ENCODE results near the gene CTNNB1.

CTNNB1 gene

GRCh38 chr3:41220906-41221677 is 21.8 kb downstream of the CTNNB1 start:
- DNase-seq = no peak

GRCh38 chr3:41222012-41222411 is 22.7 kb downstream of the CTNNB1 start:
- DNase-seq = no peak

GRCh38 chr3:41222501-41222900 is 23.2 kb downstream of the CTNNB1 start:
- DNase-seq = no peak

GRCh38 chr3:41223078-41223477 is 23.8 kb downstream of the CTNNB1 start:
- no peak for DNase-seq

- DNase-seq = no peak
These were observed 24.4 kb downstream of the CTNNB1 start for GRCh38 chr3:41223691-41224090.

- no peak for DNase-seq
These were observed 25.0 kb downstream of the CTNNB1 start for GRCh38 chr3:41224120-41224806.

- DNase-seq = no peak
These were observed 35.8 kb downstream of the CTNNB1 start for GRCh38 chr3:41234823-41235721.

- DNase-seq = no peak
These were observed 36.9 kb downstream of the CTNNB1 start for GRCh38 chr3:41236228-41236627.

- no peak for DNase-seq
These were observed 38.6 kb downstream of the CTNNB1 start for GRCh38 chr3:41237907-41238306.

GRCh38 chr3:41239587-41239986 is 40.3 kb downstream of the CTNNB1 start:
- no peak for DNase-seq

- no peak for DNase-seq
These were observed 41.9 kb downstream of the CTNNB1 start for GRCh38 chr3:41241161-41241560.

- no peak for DNase-seq
These were observed 42.7 kb downstream of the CTNNB1 start for GRCh38 chr3:41241800-41242571.

- DNase-seq = no peak
These were observed 43.9 kb downstream of the CTNNB1 start for GRCh38 chr3:41243183-41243582.

- DNase-seq = no peak
These were observed 45.5 kb downstream of the CTNNB1 start for GRCh38 chr3:41244620-41245336.

GRCh38 chr3:41247055-41248004 is 48.0 kb downstream of the CTNNB1 start:
- DNase-seq = no peak

- no peak for DNase-seq
These were observed 49.2 kb downstream of the CTNNB1 start for GRCh38 chr3:41248525-41248924.

- no peak for DNase-seq
These were observed 50.0 kb downstream of the CTNNB1 start for GRCh38 chr3:41249318-41249717.

- no peak for DNase-seq
These were observed 51.5 kb downstream of the CTNNB1 start for GRCh38 chr3:41250825-41251224.

GRCh38 chr3:41251593-41251992 is 52.3 kb downstream of the CTNNB1 start:
- no peak for DNase-seq

- no peak for DNase-seq
These were observed 59.0 kb downstream of the CTNNB1 start for GRCh38 chr3:41258239-41258800.

All from NCI-H1694 treated with DMSO at 0.1 percent for 48 hours (cell line).